Activated T-cell treated with anti-CD3 and anti-CD28 coated beads, Interleukin-2, amount 50 U/mL, for 4 hours (primary cell): ENCODE results near the gene POLR3A. TPM values are rescaled to one million over a fixed set of nuclear protein-coding genes. Genes with fewer than 3 reads are reported as not detected.

Experiments
- ATAC-seq, 2 donors: fragments of 200-7000 bp; cut with Tn5 transposase; one replicate each; pipeline ENCODE4 v1.10.0; 2021
- DNase-seq: peaks from one replicate; pipeline ENCODE4 v3.0.0-alpha.2; 2020
- H3K27me3 Mint-ChIP-seq: one replicate; pipeline ENCODE4 v1.8.0; 2021; ENCODE audit warnings: low read depth, mixed read lengths
- H3K36me3 Mint-ChIP-seq: one replicate; pipeline ENCODE4 v1.8.0; 2022; ENCODE audit warnings: mixed read lengths; ENCODE audit not compliant: insufficient read depth
- H3K4me1 Mint-ChIP-seq: one replicate; pipeline ENCODE4 v1.8.0; 2021; ENCODE audit warnings: low read depth, mixed read lengths
- H3K4me3 Mint-ChIP-seq: one replicate; pipeline ENCODE4 v1.8.0; 2021; ENCODE audit warnings: mild to moderate bottlenecking, moderate library complexity, mixed read lengths
- H3K9me3 Mint-ChIP-seq: one replicate; pipeline ENCODE4 v1.8.0; 2021; ENCODE audit warnings: mixed read lengths
- total RNA-seq, 3 donors: library from RNA; stranded (reverse); gene quantifications; one replicate each; pipeline ENCODE4 v1.2.1, GENCODE V29; 2021

POLR3A gene
- total RNA-seq, 3 donors from 2014 or later = 30.7 to 33.7 (median 31.0) TPM

GRCh38 chr10:77944519-77944918 lies 84.8 kb downstream of the POLR3A start:
- Mint-ChIP-seq H3K9me3 (no peaks in the 10 kb centered on the region), H3K4me1 (no peaks in the 10 kb centered on the region), H3K4me3 (no peak overlapping the region), H3K36me3 (no peaks in the 10 kb centered on the region), H3K27me3 (peaks cover 27% of the 10 kb centered on the region)
- no peak for ATAC-seq
- DNase-seq = no peak

- H3K4me1 Mint-ChIP-seq = no peaks in the 10 kb centered on the region
- H3K36me3 Mint-ChIP-seq = no peaks in the 10 kb centered on the region
- H3K27me3 Mint-ChIP-seq = peaks cover 18% of the 10 kb centered on the region
- DNase-seq (no peak), ATAC-seq (no peak)
- no peak overlapping the region for H3K4me3 Mint-ChIP-seq
- H3K9me3 Mint-ChIP-seq = no peaks in the 10 kb centered on the region
Measured at GRCh38 chr10:77943121-77943901, 86.0 kb downstream of the POLR3A start.

GRCh38 chr10:77941790-77942189 lies 87.5 kb downstream of the POLR3A start:
- H3K4me1 Mint-ChIP-seq = no peaks in the 10 kb centered on the region
- ATAC-seq (no peak), DNase-seq (no peak)
- H3K36me3 Mint-ChIP-seq = no peaks in the 10 kb centered on the region
- peaks cover 14% of the 10 kb centered on the region for H3K27me3 Mint-ChIP-seq
- H3K9me3 Mint-ChIP-seq = no peaks in the 10 kb centered on the region
- no peak overlapping the region for H3K4me3 Mint-ChIP-seq

GRCh38 chr10:77940627-77941026 lies 88.7 kb downstream of the POLR3A start:
- no peak for ATAC-seq
- no peaks in the 10 kb centered on the region for H3K9me3 Mint-ChIP-seq
- H3K36me3 Mint-ChIP-seq = no peaks in the 10 kb centered on the region

GRCh38 chr10:77940225-77940624 lies 89.1 kb downstream of the POLR3A start:
- Mint-ChIP-seq H3K27me3 (peaks cover 13% of the 10 kb centered on the region), H3K9me3 (no peaks in the 10 kb centered on the region), H3K4me3 (no peak overlapping the region), H3K36me3 (no peaks in the 10 kb centered on the region), H3K4me1 (no peaks in the 10 kb centered on the region)
- ATAC-seq = no peak
- DNase-seq = no peak

More at GRCh38 chr10:77940627-77941026, 88.7 kb downstream of the POLR3A start:
- Mint-ChIP-seq H3K4me3 (no peak overlapping the region), H3K4me1 (no peaks in the 10 kb centered on the region), H3K27me3 (peaks cover 14% of the 10 kb centered on the region)
- no peak for DNase-seq

GRCh38 chr10:77939561-77940001 lies 89.7 kb downstream of the POLR3A start:
- H3K36me3 Mint-ChIP-seq = no peaks in the 10 kb centered on the region
- no peaks in the 10 kb centered on the region for H3K4me1 Mint-ChIP-seq
- no peak for DNase-seq
- H3K4me3 Mint-ChIP-seq = no peak overlapping the region
- H3K27me3 Mint-ChIP-seq = peaks cover 10% of the 10 kb centered on the region
- ATAC-seq = no peak
- no peaks in the 10 kb centered on the region for H3K9me3 Mint-ChIP-seq

GRCh38 chr10:77936697-77937567 lies 92.4 kb downstream of the POLR3A start:
- H3K4me1 Mint-ChIP-seq = no peaks in the 10 kb centered on the region
- H3K36me3 Mint-ChIP-seq = no peaks in the 10 kb centered on the region
- ATAC-seq = no peak
- no peaks in the 10 kb centered on the region for H3K9me3 Mint-ChIP-seq
- H3K4me3 Mint-ChIP-seq = no peak overlapping the region
- DNase-seq = no peak
- H3K27me3 Mint-ChIP-seq = no peaks in the 10 kb centered on the region

- peaks cover 4% of the 10 kb centered on the region for H3K4me1 Mint-ChIP-seq
- no peaks in the 10 kb centered on the region for H3K36me3 Mint-ChIP-seq
- ATAC-seq = no peak
- H3K4me3 Mint-ChIP-seq = no peak overlapping the region
- no peak for DNase-seq
- H3K27me3 Mint-ChIP-seq = peaks cover 28% of the 10 kb centered on the region
- no peaks in the 10 kb centered on the region for H3K9me3 Mint-ChIP-seq
Measured at GRCh38 chr10:77932016-77932715, 97.1 kb downstream of the POLR3A start.

GRCh38 chr10:77927402-77928246 lies 101.7 kb downstream of the POLR3A start:
- Mint-ChIP-seq H3K4me3 (peak overlapping the region; percentile 64), H3K27me3 (peaks cover 50% of the 10 kb centered on the region), H3K9me3 (no peaks in the 10 kb centered on the region), H3K36me3 (no peaks in the 10 kb centered on the region), H3K4me1 (peaks cover 11% of the 10 kb centered on the region)
- DNase-seq (no peak), ATAC-seq (no peak)

- H3K27me3 Mint-ChIP-seq = peaks cover 50% of the 10 kb centered on the region
- peak; percentile 9 for DNase-seq
- peak; percentile 15 to 71 for ATAC-seq
Measured at GRCh38 chr10:77926566-77927401, 102.5 kb downstream of the POLR3A start, which contains the start of gene DLG5. TSS of gene DLG5 (minus strand) at chr10:77926755. CDS start at chr10:77926520, 235 bp downstream.

GRCh38 chr10:77925795-77926565 lies 103.3 kb downstream of the POLR3A start:
- Mint-ChIP-seq H3K27me3 (peaks cover 46% of the 10 kb centered on the region), H3K9me3 (no peaks in the 10 kb centered on the region), H3K36me3 (no peaks in the 10 kb centered on the region), H3K4me1 (peaks cover 11% of the 10 kb centered on the region), H3K4me3 (peak overlapping the region; percentile 53)
- ATAC-seq (peak; percentile 70 to 80), DNase-seq (no peak)

More at GRCh38 chr10:77926566-77927401, 102.5 kb downstream of the POLR3A start, which contains the start of gene DLG5:
- H3K9me3 Mint-ChIP-seq = no peaks in the 10 kb centered on the region
- H3K4me3 Mint-ChIP-seq = peak within 1 kb of the TSS; percentile 64
- no peaks in the 10 kb centered on the region for H3K36me3 Mint-ChIP-seq
- H3K4me1 Mint-ChIP-seq = peaks cover 11% of the 10 kb centered on the region

GRCh38 chr10:77925410-77925794 lies 103.9 kb downstream of the POLR3A start:
- no peak for ATAC-seq

More at GRCh38 chr10:77925410-77925794, 103.9 kb downstream of the POLR3A start:
- peaks cover 11% of the 10 kb centered on the region for H3K4me1 Mint-ChIP-seq
- H3K4me3 Mint-ChIP-seq = peak overlapping the region; percentile 53
- peaks cover 48% of the 10 kb centered on the region for H3K27me3 Mint-ChIP-seq
- H3K36me3 Mint-ChIP-seq = no peaks in the 10 kb centered on the region
- DNase-seq = no peak
- H3K9me3 Mint-ChIP-seq = no peaks in the 10 kb centered on the region
